ENCODE results near the gene FGF14.

DNA sequence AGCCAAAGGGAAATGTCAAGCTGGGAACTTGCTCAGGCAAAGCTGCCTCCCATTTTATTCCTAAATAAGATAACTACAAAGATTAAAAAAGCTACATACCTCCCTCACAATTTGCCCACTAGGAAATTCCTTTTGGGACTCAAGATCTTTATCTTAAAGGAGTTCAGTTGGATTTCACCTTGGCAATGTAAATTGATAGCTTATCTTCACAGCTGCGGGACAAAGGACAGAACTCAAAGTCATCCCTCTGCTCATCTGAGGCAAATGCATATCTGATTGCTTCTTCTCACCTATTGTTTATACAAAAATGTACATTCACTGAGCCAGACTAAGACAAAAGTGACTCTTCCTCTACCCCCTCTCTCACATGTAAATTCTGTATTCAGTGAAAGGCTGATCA is 47.8 kb downstream of the FGF14 start:
- TF ChIP-seq, protein P1, sequence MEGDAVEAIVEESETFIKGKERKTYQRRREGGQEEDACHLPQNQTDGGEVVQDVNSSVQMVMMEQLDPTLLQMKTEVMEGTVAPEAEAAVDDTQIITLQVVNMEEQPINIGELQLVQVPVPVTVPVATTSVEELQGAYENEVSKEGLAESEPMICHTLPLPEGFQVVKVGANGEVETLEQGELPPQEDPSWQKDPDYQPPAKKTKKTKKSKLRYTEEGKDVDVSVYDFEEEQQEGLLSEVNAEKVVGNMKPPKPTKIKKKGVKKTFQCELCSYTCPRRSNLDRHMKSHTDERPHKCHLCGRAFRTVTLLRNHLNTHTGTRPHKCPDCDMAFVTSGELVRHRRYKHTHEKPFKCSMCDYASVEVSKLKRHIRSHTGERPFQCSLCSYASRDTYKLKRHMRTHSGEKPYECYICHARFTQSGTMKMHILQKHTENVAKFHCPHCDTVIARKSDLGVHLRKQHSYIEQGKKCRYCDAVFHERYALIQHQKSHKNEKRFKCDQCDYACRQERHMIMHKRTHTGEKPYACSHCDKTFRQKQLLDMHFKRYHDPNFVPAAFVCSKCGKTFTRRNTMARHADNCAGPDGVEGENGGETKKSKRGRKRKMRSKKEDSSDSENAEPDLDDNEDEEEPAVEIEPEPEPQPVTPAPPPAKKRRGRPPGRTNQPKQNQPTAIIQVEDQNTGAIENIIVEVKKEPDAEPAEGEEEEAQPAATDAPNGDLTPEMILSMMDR (conservative IDR thresholded peaks at IDR 0.05): no peak
- no peak for TF ChIP-seq ZFX (IDR thresholded peaks at IDR 0.05)

Data from C4-2B (cell line).